H1 (cell line): ENCODE measurements around the gene AIFM1. TPM values are rescaled to one million over a fixed set of nuclear protein-coding genes. Genes with fewer than 3 reads are reported as not detected.

Experiments
- KDM1A ChIP-seq: fragments of 200-600, 300-600 bp; sonication (generic); IDR thresholded peaks from 2 replicates; pipeline ENCODE4 v1.7.1; 2016; ENCODE audit warnings: mild to moderate bottlenecking, low read length, borderline replicate concordance
- MAFK ChIP-seq: IDR thresholded peaks from 2 replicates; pipeline ENCODE4 v1.6.1; 2012; ENCODE audit warnings: low read depth, mild to moderate bottlenecking, improper control_type of control experiment, low read length
- NRF1 ChIP-seq: IDR thresholded peaks from 2 replicates; pipeline ENCODE4 v1.6.1; 2011; ENCODE audit warnings: mild to moderate bottlenecking, low read depth, low read length, improper control_type of control experiment
- polyA plus RNA-seq, 7 experiments: library from polyadenylated mRNA; depleted of rRNA in 3 of 7; stranded (reverse) in 5 of 7; unstranded in 2 of 7; fragments of >200 nt in 5 of 7; fragments of 200-250 nt in 2 of 7; gene quantifications; 1 replicate in 5 of 7; 2 replicates in 1 of 7; 4 replicates in 1 of 7; pipeline versions ENCODE4 v1.2.1 to v1.2.3, GENCODE V29; 2011 to 2013; ENCODE audit warnings: missing spikeins in 2 of 7, mixed read lengths in 2 of 7
- total RNA-seq: library from RNA; stranded (reverse); fragmentation: NEBNext Ultra II Directional; extraction: Animal tissue kit (Norgen Biotek cat#: 25700); gene quantifications from 2 replicates; pipeline ENCODE4 v1.2.1, GENCODE V29; 2021

AIFM1 gene
- total and polyA plus RNA-seq, 2 of the 8 experiments (the other 6 are each of a cell fraction or from before 2014, with no cell fraction given), result 34.1 to 55.4 TPM

DNA sequence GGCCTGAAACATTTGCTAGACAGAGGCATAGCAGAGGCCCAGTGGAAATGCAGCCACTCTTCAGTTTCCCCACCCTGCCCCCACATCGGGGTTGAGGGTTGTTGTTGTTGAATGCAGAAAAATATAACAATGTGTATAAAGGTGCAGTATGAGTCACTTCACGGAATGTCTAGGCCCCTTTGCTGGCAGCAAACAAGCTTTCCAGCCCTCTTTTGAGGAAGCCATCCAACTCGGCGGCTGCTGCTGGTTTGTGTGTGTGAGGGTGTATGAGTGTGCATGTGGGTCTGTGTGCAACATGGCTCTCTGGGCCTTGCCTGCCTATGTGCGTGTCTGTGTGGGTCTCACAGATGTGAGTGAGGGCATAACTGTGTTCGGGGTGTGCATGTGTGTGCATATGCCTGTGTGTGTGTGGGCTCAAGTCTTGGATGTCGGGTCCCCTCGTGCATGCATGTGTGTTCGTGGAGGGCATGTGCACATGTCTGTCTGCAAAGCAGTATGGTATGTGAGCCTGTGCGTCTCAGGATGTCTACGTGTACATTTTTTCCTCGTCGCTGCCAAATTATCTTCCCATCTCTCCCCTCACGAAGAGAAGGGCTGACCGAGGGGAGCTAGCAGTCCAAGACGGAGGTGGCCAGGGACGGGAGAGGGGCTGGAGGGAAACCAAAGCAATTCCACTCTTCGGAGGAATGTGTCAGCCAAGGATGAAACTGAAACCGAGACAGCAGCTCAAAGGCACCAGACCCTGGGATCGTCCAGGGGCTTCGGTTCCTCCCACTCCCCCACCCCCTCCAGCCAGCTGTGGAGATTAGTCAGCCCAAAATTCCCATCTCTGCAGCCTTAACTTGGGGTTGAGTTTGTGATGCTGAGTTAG, 47.0 kb downstream of the AIFM1 start (continued):
- TF ChIP-seq MAFK (no peak), KDM1A (no peak), NRF1 (no peak)
